ENCODE results near the gene SPPL3.
"Not testable (repeated sequence)": the region's sequence is repeated elsewhere in the genome, so short reads cannot be mapped to it uniquely, and the experiment has no call there.

SPPL3 gene

DNA sequence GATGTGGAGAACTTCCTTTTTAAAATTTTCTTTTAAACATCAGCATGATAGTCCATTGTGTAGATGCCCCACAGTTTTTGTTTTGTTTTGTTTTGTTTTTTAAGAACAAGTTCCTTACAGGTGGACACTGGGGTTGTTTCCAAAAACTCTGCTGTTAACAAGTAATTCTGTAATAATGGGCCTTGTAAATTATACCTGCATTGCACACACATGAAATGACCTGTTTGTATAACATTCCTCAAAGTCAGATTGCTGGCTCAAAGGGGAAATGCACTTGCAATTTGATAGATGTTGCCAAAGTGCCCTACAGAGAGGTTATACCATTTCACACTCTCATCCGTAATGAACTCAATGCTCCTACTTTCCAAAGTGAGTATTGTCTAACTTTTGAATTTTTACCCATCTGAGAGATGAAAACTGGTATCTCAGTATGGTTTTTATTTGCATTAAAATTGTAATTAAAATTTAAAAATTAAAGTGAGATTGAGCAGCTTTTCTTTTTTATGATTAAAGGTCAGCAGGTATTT lies 89.2 kb downstream of the SPPL3 start:
- DNase-seq: no peak

DNA sequence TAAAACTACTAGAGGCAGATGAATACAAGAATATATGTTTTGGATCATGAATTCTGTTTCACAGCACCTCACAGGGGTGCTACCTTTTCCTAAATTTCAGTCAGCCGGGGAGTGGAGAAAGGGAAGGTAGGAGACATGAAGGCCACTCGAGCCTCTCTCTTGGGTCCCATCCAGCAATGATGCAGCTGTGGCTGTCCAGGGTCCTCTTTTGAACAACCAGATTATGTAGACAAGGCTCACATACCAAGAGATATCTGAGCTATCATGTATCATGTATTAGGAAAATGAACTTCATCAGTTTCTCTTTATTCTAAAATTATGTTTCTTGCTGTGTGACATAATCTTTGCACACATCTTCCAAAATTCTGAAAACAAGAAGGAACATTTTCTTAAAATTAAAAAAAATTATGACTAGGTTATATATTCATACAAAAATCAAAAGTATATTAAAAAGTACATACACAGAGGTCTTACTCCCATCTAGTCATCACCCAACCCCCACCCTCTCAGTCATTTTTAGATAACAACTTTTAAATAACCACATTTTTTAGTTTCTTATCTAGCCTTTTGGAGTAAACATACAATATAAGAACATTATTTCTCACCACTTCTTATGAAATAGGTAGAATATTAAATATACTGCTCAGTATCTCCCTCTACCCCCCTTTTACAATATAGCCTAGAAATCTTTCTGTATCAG lies 89.8 kb downstream of the SPPL3 start:
- no peak for DNase-seq

DNA sequence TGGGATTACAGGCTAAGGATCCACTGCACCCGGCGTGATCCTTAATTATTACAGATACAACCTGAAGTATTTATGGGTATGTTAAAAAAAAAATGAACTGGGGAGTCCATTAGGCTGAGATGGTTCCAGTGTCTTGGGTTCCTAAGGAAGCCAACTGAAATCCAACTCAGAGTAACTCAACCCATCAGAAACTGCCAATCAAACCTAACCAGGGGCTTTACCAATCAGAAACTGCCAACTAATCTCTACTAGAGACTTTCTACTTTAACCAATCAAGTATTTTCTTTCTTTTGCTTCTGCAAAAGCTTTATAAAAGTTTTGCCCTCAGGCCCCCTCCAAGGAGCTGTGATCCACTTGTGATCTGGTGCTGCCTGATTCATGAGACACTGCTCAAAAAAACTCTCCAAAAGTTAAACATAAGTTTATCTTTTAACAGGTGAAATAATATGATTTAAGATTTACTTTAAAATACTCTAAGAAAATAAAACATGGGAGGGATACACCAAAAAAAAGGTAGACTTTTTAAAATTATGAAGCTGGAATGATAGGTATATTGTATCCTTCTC lies 90.5 kb downstream of the SPPL3 start:
- no peak for DNase-seq

DNA sequence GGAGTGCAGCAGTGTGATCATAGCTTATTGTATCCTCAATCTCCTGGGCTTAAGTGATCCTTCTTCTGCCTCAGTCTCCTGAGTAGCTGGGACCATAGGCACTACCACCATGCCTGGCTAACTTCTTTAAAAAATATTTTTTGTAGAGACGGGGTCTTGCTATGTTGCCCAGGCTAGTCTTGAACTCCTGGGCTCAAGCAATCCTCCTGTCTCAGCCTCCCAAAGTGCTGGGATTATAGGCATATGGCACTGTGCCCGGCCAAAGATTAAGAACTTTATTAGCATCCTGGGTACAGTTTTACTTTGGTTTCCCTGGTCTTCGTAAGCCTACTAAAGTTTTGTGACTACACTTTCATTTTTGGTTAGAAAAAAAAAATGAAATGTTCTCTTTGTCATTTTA lies 94.1 kb downstream of the SPPL3 start:
- no peak for DNase-seq

DNA sequence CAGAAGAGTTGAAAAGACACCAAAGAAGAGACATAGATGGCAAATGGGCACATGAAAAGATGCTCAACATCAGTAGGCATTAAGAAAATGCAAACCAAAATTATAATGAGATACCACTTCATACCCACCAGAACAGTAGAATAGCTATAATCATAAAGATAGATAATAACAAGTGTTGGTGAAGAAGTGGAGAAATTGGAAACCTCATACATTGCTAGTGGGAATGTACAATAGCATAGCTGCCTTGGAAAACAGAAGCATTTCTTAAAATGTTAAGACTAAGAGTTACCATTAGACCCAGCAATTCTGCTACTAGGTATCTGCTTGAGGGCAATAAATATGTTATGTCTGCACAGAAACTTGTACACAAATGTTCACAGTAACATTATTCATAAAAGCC lies 99.7 kb downstream of the SPPL3 start:
- no peak for DNase-seq

DNA sequence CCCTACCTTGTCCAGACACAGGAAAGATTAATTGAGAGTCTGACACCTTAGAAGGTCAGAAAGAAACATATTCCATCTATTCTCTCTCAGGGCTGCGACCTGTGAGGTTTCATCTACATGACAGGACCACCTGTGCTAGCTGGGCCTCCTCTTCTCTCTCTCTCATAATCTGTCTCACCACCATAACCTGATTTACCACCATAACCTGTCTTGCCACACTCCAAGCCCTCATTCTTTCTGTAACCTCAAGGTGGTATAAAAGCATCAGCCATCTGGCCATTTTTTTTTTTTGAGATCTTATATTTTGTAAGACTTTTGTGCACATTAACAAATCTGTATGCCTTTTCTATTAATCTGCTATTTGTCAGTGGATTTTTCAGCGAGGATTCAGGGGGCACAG lies 103.0 kb downstream of the SPPL3 start:
- no peak for DNase-seq

DNA sequence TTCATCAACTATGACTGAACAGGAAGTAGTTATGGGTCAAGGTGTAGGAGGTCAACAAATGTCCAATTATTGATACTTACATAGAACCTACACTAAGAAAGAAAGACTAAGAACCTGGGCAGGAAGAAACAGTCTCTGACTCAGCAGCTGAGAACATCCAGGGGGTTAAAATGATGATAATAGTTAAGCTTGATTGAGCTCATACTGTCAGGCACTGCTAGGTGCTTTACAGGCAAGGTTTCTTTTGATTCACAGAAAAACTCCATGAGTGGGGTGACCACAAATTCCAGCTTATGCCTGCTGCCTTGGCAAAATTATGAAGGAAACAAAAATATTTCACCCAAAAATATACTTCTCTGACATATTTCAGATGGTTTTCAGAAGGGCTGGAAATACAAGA lies 103.5 kb downstream of the SPPL3 start:
- DNase-seq: no peak

DNA sequence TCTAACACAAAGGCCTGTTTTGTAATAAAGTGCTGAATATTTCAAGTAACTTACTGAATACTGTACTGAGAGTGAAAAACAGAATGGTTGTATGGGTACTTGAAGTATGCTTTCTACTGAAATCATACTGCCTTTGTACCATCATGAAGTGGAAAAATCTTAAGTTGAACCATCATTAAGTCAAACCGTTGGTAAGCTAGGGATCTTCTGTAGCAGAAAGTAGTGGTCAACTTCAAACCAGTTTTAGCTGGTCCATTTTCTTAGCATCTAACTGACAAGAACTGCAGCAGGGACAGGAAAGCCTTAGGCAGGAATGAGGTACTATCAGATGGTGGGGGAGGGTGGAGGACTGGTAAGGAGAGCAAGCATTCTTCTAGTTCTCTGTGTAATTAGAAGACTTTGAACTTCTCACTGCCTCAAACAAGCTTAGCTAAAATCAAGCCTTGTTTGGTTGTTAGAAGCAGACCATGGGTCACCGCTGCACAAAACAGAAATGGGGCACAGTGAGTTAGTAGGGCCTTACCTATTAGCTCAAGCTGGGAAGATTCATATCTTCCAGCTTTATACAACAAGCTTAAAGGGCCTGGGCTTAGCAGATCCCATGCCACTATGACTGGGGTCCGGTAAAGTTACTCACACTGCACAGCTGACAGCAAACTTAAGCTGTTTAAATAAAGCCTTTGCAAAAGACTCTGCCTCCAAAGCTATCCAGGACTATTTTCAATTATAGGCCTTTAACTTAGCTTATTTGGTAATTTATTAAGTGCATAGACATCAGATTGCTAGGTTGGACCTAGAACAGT lies 104.7 kb downstream of the SPPL3 start:
- no peak for DNase-seq

DNA sequence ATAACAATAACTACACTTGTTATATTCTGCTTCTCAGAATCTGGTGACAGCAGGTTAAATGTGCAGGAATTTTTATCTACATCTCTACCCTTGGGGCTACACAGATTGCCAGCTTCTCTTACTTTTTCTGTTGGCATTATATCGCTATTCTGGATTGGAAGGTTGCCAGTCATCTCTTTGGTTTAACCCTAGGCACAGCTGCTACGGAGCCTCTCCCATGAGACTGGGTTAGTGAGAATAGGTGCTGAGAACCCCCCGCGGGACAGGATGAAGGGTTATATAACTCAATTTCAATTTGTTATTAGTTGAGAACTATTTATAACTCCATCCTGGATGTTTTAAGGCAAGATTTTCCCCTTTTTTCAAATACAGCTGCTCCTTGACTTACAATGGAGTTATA lies 105.5 kb downstream of the SPPL3 start:
- DNase-seq: no peak

DNA sequence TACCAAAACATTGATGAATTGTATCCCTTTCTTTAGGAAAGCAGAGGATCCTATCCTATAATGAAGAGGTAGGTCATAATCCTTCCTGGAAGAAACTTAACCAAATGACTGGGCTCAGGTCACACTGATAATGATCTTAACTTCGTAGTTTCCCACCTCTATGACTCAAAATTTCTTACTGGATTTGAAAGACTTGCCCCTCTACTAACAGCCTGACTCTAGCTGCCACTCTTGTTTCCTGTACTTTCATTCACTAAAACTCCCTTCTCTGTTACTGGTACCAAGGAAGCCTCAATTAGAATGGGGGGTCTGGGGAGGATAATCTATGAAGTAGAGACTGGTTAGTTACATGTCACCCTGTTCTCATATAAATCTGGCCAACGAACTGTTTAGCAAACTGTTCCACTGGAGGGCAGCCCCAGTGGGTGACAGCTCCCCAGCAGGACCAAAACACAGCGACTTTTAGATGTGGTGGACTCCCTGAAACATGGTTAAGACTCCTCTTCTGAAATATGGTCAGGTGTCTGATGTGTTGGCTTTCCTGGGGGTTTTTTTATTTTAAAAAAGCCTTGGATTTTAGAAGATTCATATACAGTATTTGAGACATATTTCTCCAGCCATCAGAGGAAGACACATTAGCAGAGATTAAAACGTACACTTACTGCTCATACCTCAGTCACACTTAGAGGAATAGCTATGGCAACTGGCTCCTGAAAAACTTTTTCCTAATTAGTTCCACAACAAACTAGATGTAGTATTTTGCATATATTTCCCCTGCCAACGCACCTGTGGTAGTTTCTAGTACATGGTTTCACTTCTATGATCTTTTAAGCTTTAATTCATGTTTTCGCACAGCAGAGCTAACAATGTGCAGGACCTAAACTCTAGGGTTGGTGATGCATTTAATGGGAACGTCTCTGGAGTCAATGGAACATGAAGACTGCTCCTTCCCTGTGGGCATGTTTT lies 106.2 kb downstream of the SPPL3 start:
- no peak for DNase-seq

DNA sequence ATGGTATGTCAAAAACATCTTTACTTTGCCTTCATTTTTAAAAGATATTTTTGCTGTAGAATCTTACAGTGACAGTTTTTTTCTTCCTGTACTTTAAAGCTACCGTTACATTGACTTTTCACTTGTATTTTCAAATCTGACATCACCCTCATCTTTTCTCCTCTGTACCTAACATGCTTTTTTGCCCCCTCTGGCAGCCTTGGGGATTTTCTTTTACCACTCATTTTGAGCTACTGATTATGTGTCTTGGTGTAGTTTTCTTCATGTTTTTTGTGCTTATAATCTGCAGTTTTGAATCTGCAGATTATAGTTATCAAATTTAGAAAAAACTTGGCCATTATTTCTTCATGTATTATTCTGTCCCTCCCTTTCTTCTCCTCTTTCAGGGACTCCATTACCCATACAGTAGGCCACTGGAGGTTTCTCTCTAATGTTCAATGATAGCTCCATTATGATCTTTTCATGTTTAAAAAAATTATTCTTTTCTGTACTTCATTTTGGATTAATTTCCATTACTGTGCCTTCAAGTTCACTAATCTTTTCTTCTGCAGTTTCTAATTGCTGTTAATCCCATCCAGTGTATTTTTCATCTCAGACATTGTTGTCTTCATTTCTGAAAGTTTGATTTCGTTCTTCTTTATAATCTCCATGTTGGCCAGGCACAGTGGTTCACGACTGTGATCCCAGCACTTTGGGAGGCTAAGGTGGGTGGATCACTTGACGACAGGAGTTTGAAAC lies 108.5 kb downstream of the SPPL3 start:
- DNase-seq: no peak

DNA sequence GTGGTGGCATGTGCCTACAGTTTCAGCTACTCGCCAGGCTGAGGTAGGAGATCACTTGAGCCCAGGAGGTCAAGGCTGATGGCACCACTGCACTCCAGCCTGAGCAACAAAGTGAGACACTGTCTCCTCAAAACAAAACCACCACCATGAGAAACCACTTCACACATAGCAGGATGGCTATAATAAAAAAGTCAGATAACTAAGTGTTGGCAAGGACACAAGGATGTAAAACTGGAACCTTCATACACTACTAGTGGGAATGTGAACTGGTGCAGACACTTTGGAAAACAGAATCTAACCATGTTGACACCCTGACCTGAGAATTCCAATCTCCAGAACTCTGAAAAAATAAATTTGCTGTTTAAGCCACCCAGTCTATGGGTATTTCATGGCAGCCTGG lies 110.8 kb downstream of the SPPL3 start:
- DNase-seq: no peak

DNA sequence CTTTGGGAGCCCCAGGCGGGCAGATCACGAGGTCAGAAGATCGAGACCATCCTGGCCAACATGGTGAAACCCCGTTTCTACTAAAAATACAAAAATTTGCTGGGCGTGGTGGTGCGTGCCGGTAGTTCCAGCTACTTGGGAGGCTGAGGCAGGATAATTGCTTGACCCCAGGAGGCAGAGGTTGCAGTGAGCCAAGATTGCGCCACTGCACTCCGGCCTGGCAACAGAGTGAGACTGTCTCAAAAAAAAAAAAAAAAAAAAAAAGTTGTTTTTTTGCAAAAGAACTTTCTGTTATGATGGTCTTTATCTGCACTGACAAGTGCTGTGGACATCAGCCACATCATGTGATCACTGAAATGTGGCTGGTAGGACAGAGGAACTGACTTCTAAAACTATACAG lies 111.7 kb downstream of the SPPL3 start:
- not testable (repeated sequence) for DNase-seq

DNA sequence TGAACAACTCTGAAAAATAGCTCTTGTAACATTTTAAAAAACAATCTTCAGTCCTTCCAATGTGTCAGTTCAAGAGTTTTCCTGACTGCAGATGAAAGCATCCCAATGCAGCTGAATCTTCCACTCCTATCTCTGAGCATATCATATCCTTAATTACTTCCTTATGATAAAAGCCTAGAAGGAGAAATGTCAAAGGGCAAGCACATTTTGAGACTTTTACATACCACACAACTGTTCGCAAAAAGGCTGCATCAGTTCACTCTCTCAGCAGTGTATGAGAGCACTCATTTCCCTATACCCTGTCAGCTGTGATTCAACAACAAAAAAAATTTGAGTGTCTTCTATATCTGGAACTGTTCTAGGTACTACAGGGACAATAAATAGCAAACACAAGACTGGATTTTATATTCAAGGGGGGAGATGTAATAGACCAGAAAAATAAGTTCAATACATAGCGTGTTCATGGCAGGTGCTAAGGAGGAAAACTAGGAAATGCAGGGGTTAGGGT lies 112.4 kb downstream of the SPPL3 start:
- no peak for DNase-seq

DNA sequence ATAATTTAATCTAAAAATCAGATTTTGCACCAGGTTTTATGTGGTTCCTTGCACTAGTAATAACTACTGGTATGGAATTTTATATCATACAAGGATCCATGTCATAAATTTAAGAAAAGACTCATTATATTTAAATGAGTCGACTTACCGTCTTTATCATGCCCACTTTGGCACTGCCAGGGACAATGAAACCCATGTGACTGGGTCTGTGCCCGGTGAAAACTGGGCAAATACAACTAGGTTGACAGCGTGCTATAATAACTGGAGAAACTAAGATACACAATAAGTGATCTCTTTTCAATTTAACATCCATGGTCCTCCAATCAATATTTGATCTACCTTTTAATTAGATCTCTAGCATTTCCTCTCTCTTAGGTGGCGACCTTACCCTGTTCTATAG lies 114.0 kb downstream of the SPPL3 start:
- no peak for DNase-seq

DNA sequence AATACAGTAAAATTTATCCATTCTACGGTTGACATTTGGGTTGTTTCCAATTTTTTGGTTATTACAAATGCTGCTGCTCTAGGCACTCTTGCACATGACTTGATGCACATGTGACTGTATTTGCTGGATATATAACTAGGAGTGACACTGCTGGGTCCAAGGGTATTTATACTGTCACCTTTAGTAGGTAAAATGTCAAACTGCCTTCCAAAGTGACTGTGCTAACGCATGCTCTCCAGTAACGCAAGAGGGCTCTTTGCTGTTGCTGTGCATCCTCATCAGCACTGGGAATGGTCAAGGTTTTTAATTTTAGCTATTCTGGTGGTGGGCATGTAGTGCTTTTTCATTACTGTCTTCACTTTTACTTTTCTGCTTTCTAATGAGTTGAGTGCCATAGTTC lies 116.3 kb downstream of the SPPL3 start:
- DNase-seq: no peak

DNA sequence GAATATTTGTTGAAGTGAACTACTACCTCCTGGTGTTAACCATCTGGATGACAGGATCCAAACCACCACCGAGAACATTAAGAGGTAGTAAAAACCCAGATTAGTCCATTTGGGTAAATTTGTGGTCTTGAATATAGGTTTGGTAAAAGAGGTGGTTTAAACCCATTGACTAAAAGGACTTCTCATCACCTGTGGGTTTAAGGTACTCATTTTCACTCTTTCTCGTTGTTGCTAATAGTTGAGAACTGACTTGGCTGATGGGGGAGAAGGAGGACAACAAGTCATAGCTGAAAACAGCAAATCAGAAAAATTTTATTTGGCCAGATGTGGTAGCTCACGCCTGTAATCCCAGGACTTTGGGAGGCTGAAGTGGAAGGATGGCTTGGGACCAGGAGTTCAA lies 119.4 kb downstream of the SPPL3 start:
- DNase-seq: no peak

DNA sequence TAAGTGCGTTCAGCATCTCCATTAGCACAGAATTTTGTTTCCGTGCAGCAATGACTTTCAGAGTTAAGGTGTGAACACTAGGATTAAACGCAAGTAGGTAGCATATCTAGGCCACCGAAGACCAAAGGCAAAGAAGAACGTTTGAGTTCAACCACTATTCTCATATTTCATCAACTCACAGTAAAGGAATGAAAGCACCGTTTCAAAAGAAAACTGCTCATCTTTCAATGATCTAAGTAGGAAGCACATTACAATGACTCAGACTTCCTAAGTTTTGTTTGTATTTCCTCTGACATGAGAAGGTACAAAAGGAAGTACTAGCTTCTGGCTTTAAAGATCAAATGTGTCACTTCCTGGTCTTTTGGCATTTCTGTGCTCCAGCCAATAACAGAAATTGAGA lies 121.0 kb downstream of the SPPL3 start:
- no peak for DNase-seq

DNA sequence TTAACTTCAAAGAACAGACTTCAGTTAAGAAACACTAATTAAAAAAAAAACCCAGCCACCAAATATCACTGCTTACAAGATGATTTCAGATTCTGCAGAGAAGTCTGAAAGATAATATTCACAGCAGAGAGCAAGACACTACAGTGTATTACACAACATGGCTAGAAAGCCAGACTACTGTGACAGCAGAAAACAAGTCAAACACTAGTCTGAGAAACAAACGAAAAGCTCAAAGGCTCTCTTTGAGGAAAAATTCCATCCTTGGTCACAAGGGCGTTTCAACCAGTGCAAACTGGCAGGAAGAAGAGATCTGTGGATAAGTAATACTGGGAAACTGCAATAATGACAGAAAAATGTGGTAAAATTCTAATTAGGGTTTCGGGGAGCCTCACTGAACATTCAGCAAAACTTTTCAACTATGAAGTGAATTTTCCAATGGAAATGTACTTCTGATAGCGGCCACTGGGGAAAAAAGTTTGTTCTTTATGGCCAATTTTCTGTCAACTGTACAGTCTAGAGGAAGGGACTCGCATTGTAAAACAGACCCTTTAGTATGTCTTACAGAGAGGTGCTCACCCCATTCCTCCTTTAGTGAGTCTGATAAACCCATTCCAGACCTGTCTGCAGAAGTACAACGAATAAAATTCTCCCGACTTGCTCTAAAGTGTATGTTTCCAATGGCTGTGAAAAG lies 128.2 kb downstream of the SPPL3 start:
- DNase-seq: no peak

DNA sequence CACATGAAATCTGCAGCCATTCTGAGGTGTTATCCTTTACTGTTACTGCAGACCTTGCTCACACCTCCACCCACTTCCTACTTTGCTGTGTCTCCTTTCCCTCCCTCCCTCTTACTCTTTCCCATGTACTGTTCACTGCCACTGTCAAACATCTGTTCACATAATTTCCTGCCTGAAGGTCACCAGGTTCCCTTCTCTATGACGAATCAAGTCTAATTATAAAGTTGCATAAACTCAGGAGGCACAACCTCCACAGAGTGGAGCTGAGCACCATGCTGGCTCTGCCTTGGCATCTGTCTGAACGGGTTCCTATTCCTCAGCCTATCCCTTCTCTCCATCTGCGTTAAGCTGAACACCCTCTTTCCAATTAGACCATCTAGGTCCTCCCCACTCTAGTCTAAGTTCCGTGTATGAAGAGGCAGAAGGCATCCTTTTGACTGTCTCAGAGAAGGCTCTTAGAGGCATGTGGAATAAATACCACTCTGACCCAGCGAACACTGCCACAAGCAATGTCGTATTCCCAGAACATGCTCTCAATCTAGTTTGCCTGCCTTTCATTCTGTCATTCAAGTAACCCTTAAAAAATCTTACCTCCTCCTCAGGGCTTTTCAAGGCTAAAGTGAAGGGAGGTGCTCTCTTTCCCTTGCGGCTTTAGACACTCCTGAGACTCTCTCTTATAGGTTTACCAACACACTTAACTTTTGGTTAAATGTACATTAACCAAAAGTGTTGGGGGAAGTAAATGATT lies 129.8 kb downstream of the SPPL3 start:
- DNase-seq: no peak

DNA sequence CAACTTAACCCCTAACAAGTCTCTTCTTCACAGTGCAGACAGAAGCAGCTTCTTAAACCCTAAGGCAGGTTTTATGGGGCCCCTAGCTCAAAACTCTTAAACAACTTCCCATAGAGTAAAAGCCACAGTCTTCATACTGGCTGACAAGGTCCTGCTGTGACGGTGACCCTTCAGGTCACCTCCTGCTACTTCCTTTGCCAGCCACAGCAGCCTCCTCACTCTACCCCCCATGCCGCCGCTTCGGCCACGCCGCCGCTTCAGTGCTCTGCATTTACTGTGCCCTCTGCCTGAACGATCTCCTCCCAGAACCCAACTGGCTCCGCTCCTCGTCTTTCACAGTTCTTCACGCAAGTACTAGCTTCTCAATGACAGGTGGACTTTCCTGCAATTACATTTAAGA lies 133.1 kb downstream of the SPPL3 start:
- DNase-seq: no peak

Data from NCI-H524 treated with DMSO at 0.1 percent for 48 hours (cell line).